HEK293T (cell line): ENCODE measurements around the gene AMPD1.

ENCODE experiments used
- CTCF ChIA-PET: fragments of 350-600 bp; formaldehyde crosslinking; extraction: SDS; loops from one replicate; lab custom pipeline; 2021; ENCODE audit warnings: antibody characterized with exemption, inconsistent platforms; lab: Yijun Ruan, JAX
- POLR2A ChIA-PET: fragments of 350-600 bp; formaldehyde crosslinking; extraction: SDS; loops from one replicate; lab custom pipeline; 2020; ENCODE audit warnings: antibody characterized with exemption, inconsistent platforms; lab: Yijun Ruan, JAX
- DNase-seq: peaks from one replicate; pipeline ENCODE4 v3.0.0; 2012; ENCODE audit warnings: mixed read lengths; ENCODE audit errors: extremely low spot score
- ARNT ChIP-seq: fragments of 450-650 bp; IDR thresholded peaks from 2 replicates; pipeline ENCODE4 v1.6.1; 2017; ENCODE audit warnings: mild to moderate bottlenecking
- BHLHE40 ChIP-seq: fragments of 450-650 bp; IDR thresholded peaks from 2 replicates; pipeline ENCODE4 v1.6.1; 2016; ENCODE audit warnings: mild to moderate bottlenecking, moderate library complexity, borderline replicate concordance
- CTBP1 ChIP-seq: fragments of 450-650 bp; IDR thresholded peaks from 2 replicates; pipeline ENCODE4 v1.6.1; 2016; ENCODE audit warnings: borderline replicate concordance
- ELF4 ChIP-seq: fragments of 450-650 bp; IDR thresholded peaks from 2 replicates; pipeline ENCODE4 v1.6.1; 2017; ENCODE audit warnings: antibody characterized with exemption
- FOXA1 ChIP-seq: fragments of 450-650 bp; IDR thresholded peaks from 2 replicates; pipeline ENCODE4 v1.6.1; 2016; ENCODE audit warnings: mild to moderate bottlenecking
- FOXK2 ChIP-seq: fragments of 450-650 bp; IDR thresholded peaks from 2 replicates; pipeline ENCODE4 v1.6.1; 2016; ENCODE audit warnings: mild to moderate bottlenecking
- FOXM1 ChIP-seq: fragments of 450-650 bp; IDR thresholded peaks from 2 replicates; pipeline ENCODE4 v1.6.1; 2017; ENCODE audit warnings: mild to moderate bottlenecking, borderline replicate concordance
- HDGF ChIP-seq: fragments of 450-650 bp; IDR thresholded peaks from 2 replicates; pipeline ENCODE4 v1.6.1; 2017; ENCODE audit warnings: antibody characterized with exemption, borderline replicate concordance
- L3MBTL2 ChIP-seq: fragments of 450-650 bp; conservative IDR thresholded peaks from 2 replicates; pipeline ENCODE4 v1.6.1; 2016; ENCODE audit warnings: mild to moderate bottlenecking
- LEF1 ChIP-seq: fragments of 450-650 bp; IDR thresholded peaks from 2 replicates; pipeline ENCODE4 v1.6.1; 2017; ENCODE audit warnings: mild to moderate bottlenecking, borderline replicate concordance
- NFRKB ChIP-seq: fragments of 450-650 bp; IDR thresholded peaks from 2 replicates; pipeline ENCODE4 v1.6.1; 2016; ENCODE audit warnings: mild to moderate bottlenecking, moderate library complexity
- PKNOX1 ChIP-seq: fragments of 450-650 bp; IDR thresholded peaks from 2 replicates; pipeline ENCODE4 v1.6.1; 2016
- SP1 ChIP-seq: fragments of 450-650 bp; IDR thresholded peaks from 2 replicates; pipeline ENCODE4 v1.6.1; 2017
- SUZ12 ChIP-seq: fragments of 450-650 bp; IDR thresholded peaks from 2 replicates; pipeline ENCODE4 v1.6.1; 2016; ENCODE audit warnings: mild to moderate bottlenecking
- TARDBP ChIP-seq: fragments of 450-650 bp; IDR thresholded peaks from 2 replicates; pipeline ENCODE4 v1.6.1; 2016
- ZNF384 ChIP-seq: fragments of 450-650 bp; IDR thresholded peaks from 2 replicates; pipeline ENCODE4 v1.6.1; 2016

The AMPD1 gene

GRCh38 chr1:114691061-114691460 lies 4.3 kb downstream of the AMPD1 start:
- DNase-seq, result no peak
- TF ChIP-seq FOXK2 (no peak), ARNT (no peak), CTBP1 (no peak), TARDBP (no peak), LEF1 (no peak), SUZ12 (no peak), PKNOX1 (no peak), ELF4 (no peak), HDGF (no peak), L3MBTL2 (no peak)
- ChIA-PET POLR2A (no interaction called here), CTCF (no interaction called here)

GRCh38 chr1:114690148-114690547 lies 5.2 kb downstream of the AMPD1 start:
- CTCF ChIA-PET, result no interaction called here
- POLR2A ChIA-PET, result no interaction called here
- TF ChIP-seq ZNF384, result no peak
- TF ChIP-seq LEF1, result no peak
- TF ChIP-seq FOXM1, result no peak
- no peak for TF ChIP-seq FOXA1
- TF ChIP-seq NFRKB, result no peak
- TF ChIP-seq FOXK2, result no peak
- TF ChIP-seq TARDBP, result no peak

GRCh38 chr1:114688526-114688925 lies 6.8 kb downstream of the AMPD1 start:
- no peak for DNase-seq
- TF ChIP-seq SP1 (no peak), ARNT (no peak), FOXM1 (no peak), FOXA1 (no peak), ELF4 (no peak), TARDBP (no peak), SUZ12 (no peak), CTBP1 (no peak), LEF1 (no peak), PKNOX1 (no peak), FOXK2 (no peak), NFRKB (no peak), ZNF384 (no peak)
- POLR2A ChIA-PET, result no interaction called here
- CTCF ChIA-PET, result no interaction called here

More at GRCh38 chr1:114690148-114690547, 5.2 kb downstream of the AMPD1 start:
- DNase-seq, result no peak

- DNase-seq, result no peak
- ChIA-PET POLR2A (no interaction called here), CTCF (no interaction called here)
- no peak for TF ChIP-seq FOXM1
- no peak for TF ChIP-seq NFRKB
- TF ChIP-seq FOXK2, result no peak
- TF ChIP-seq LEF1, result no peak
- TF ChIP-seq ARNT, result no peak
- no peak for TF ChIP-seq ZNF384
- no peak for TF ChIP-seq SP1
- TF ChIP-seq FOXA1, result no peak
- no peak for TF ChIP-seq L3MBTL2
- no peak for TF ChIP-seq ELF4
- no peak for TF ChIP-seq HDGF
- no peak for TF ChIP-seq SUZ12
- no peak for TF ChIP-seq TARDBP
- no peak for TF ChIP-seq BHLHE40
- no peak for TF ChIP-seq PKNOX1
- TF ChIP-seq CTBP1, result no peak
Observed at GRCh38 chr1:114685851-114686250, 9.5 kb downstream of the AMPD1 start.

GRCh38 chr1:114677691-114678090 lies 17.7 kb downstream of the AMPD1 start:
- POLR2A ChIA-PET, result no interaction called here
- DNase-seq, result no peak
- CTCF ChIA-PET, result no interaction called here
- TF ChIP-seq ELF4 (no peak), CTBP1 (no peak), NFRKB (no peak), TARDBP (no peak), HDGF (no peak), ARNT (no peak), ZNF384 (no peak), BHLHE40 (no peak), LEF1 (no peak), FOXK2 (no peak), FOXM1 (no peak), PKNOX1 (no peak), SUZ12 (no peak), SP1 (no peak), L3MBTL2 (no peak)

GRCh38 chr1:114676115-114676514 lies 19.2 kb downstream of the AMPD1 start:
- TF ChIP-seq PKNOX1, result no peak
- TF ChIP-seq ARNT, result no peak
- TF ChIP-seq FOXA1, result no peak
- no peak for TF ChIP-seq FOXK2
- no peak for TF ChIP-seq TARDBP
- no peak for TF ChIP-seq SUZ12
- TF ChIP-seq FOXM1, result no peak
- no peak for TF ChIP-seq BHLHE40
- no peak for TF ChIP-seq ZNF384
- TF ChIP-seq HDGF, result no peak
- TF ChIP-seq CTBP1, result no peak
- ChIA-PET CTCF (interaction anchor here (0.6 to 0.7 kb wide), 2 partner anchors 301 to 337 kb away, joined by 3 to 4 read pairs; no protein-coding TSS in a partner anchor), POLR2A (no interaction called here)
- no peak for DNase-seq
